Gastroesophageal sphincter (tissue), 4 donors: Measurements from ENCODE around the gene HNF1B. TPM values are rescaled to one million over a fixed set of nuclear protein-coding genes. Genes with fewer than 3 reads are reported as not detected.

Experiments
- ATAC-seq: fragments of 150-250 bp; one replicate; pipeline ENCODE4 v1.9.1; 2016; ENCODE audit warnings: mild to moderate bottlenecking, moderate library complexity
- H3K27ac ChIP-seq, 4 donors: fragments of 200-600 bp; sonication (generic) in 3 of 4; 1 replicate in 3 of 4; 2 replicates in 1 of 4; pipeline ENCODE4 v1.5.1; 2016 to 2019
- H3K27me3 ChIP-seq: fragments of 200-600 bp; sonication (generic); one replicate; pipeline ENCODE4 v1.5.1; 2019
- H3K36me3 ChIP-seq, 2 donors: fragments of 200-600 bp; sonication (generic); one replicate each; pipeline ENCODE4 v1.5.1; 2019; ENCODE audit warnings: control low read depth in 1 of 2
- H3K4me1 ChIP-seq, 3 donors: fragments of 200-600 bp; sonication (generic); 1 replicate in 2 of 3; 2 replicates in 1 of 3; pipeline ENCODE4 v1.5.1; 2016 to 2019; ENCODE audit warnings: control low read depth in 2 of 3
- H3K4me3 ChIP-seq, 2 donors: fragments of 200-600 bp; sonication (generic); one replicate each; pipeline ENCODE4 v1.5.1; 2019; ENCODE audit warnings: mild to moderate bottlenecking in 1 of 2, moderate library complexity in 1 of 2
- H3K9me3 ChIP-seq, 3 donors: fragments of 200-600 bp; sonication (generic); one replicate each; pipeline ENCODE4 v1.5.1; 2017 to 2019; ENCODE audit warnings: control low read depth in 2 of 3
- EP300 ChIP-seq: sonication (generic); formaldehyde crosslinking; IDR thresholded peaks from one replicate; pipeline ENCODE4 v1.6.1; 2017; ENCODE audit warnings: antibody characterized with exemption, mild to moderate bottlenecking
- POLR2A ChIP-seq, 2 donors: fragments of 450-650 bp; IDR thresholded peaks; one replicate each; pipeline ENCODE4 v1.6.1; 2017; ENCODE audit warnings: antibody characterized with exemption in 2 of 2, mild to moderate bottlenecking in 2 of 2, moderate library complexity in 1 of 2
- POLR2AphosphoS5 ChIP-seq: sonication (generic); formaldehyde crosslinking; IDR thresholded peaks from one replicate; pipeline ENCODE4 v1.6.1; 2017; ENCODE audit warnings: antibody characterized with exemption
- WGBS, 2 donors: methylation state at CpG; one replicate each; pipeline ENCODE4 v1.1.5; 2018; ENCODE audit warnings: low coverage in 1 of 2; 5-methylcytosine and 5-hydroxymethylcytosine counted together
- total RNA-seq, 4 donors: library from RNA; depleted of rRNA; stranded (reverse); fragments of >200 nt; gene quantifications; one replicate each; pipeline ENCODE4 v1.1.0, GENCODE V29; 2016
- TF ChIP-seq, protein P1 (sequence below), 4 experiments: fragments of 200-600 bp in 2 of 4; fragments of 450-650 bp in 2 of 4; sonication (generic) in 1 of 4; IDR thresholded peaks; one replicate each; pipeline ENCODE4 v1.5.1; 2017 to 2019; ENCODE audit warnings: antibody characterized with exemption in 4 of 4, mild to moderate bottlenecking in 2 of 4, moderate library complexity in 2 of 4

The HNF1B gene
- total RNA-seq, 4 donors from 2014 or later = not detected

DNA sequence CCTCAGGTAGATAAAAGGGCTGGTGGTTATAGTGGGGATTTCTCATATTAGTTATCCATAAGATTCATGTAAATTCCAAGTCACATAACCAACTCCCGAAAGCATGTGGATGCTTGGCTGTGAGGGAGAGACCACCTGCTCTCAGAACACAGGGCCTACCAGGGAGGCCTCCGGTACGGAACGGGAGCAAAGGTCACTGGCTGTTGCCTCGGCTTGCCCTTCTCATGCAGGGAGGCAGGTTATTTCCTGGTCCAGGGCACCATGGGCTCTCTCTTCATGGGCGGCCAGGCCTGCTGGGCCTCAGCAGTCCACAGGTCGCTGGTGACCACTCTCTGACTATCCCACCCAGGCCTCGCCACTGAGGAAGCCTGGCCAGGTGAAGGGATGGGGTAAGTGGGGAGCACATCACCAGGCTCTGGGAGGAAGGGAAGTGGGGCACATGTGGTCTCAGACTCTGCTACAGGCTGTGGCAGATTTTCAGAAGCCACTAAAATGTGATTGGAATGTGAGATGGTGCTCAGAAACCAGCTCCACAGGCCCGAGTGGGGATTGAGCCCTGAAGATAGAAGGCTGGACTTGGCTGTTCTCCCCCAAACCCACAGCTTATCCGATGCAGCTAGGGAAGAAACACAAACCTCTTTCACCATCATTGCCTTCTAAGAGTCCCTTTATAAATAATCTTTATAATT, 45.4 kb downstream of the HNF1B start:
- Histone ChIP-seq H3K4me3 (no peak overlapping the region), H3K27me3 (peaks cover 37% of the 10 kb centered on the region), H3K9me3 (peaks cover 0 to 11% (median 0%) of the 10 kb centered on the region in 3 donors), H3K4me1 (no peaks in the 10 kb centered on the region), H3K36me3 (no peaks in the 10 kb centered on the region), H3K27ac (no peak overlapping the region)
- TF ChIP-seq EP300 (no peak), POLR2A (IDR thresholded peaks at IDR 0.05) (no peak), POLR2AphosphoS5 (no peak)
- TF ChIP-seq, protein P1, sequence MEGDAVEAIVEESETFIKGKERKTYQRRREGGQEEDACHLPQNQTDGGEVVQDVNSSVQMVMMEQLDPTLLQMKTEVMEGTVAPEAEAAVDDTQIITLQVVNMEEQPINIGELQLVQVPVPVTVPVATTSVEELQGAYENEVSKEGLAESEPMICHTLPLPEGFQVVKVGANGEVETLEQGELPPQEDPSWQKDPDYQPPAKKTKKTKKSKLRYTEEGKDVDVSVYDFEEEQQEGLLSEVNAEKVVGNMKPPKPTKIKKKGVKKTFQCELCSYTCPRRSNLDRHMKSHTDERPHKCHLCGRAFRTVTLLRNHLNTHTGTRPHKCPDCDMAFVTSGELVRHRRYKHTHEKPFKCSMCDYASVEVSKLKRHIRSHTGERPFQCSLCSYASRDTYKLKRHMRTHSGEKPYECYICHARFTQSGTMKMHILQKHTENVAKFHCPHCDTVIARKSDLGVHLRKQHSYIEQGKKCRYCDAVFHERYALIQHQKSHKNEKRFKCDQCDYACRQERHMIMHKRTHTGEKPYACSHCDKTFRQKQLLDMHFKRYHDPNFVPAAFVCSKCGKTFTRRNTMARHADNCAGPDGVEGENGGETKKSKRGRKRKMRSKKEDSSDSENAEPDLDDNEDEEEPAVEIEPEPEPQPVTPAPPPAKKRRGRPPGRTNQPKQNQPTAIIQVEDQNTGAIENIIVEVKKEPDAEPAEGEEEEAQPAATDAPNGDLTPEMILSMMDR (IDR thresholded peaks at IDR 0.05) = no peak
- WGBS, 2 donors = 70 to 85% methylated on average over 2 to 5 of the region's 10 CpGs
- ATAC-seq = no peak

DNA sequence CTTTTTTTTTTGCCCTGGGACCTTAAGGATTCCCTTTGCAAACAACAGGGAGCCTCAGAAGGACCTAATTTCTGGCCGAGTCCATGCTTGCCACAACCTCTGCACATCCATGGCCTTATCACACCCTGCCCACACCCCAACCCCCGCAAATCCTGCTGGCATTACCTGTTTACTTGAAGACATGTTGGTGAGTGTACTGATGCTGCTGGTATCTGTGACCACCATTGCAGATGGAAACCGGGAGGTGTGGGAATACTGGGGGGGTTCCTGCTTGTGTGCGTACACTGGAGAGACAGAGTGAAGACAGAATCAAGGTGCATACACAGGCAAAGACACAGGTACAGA, 46.0 kb downstream of the HNF1B start:
- H3K36me3 ChIP-seq = no peaks in the 10 kb centered on the region
- ATAC-seq = no peak
- H3K27ac ChIP-seq = no peak overlapping the region
- H3K27me3 ChIP-seq = peaks cover 37% of the 10 kb centered on the region
- WGBS, 2 donors = 40 to 70% methylated on average over 1 to 2 of the region's 4 CpGs
- peaks cover 0 to 11% (median 0%) of the 10 kb centered on the region in 3 donors for H3K9me3 ChIP-seq
- H3K4me3 ChIP-seq = no peak overlapping the region
- H3K4me1 ChIP-seq = no peaks in the 10 kb centered on the region
- TF ChIP-seq POLR2AphosphoS5 = no peak
- TF ChIP-seq, protein P1 (IDR thresholded peaks at IDR 0.05) = no peak

DNA sequence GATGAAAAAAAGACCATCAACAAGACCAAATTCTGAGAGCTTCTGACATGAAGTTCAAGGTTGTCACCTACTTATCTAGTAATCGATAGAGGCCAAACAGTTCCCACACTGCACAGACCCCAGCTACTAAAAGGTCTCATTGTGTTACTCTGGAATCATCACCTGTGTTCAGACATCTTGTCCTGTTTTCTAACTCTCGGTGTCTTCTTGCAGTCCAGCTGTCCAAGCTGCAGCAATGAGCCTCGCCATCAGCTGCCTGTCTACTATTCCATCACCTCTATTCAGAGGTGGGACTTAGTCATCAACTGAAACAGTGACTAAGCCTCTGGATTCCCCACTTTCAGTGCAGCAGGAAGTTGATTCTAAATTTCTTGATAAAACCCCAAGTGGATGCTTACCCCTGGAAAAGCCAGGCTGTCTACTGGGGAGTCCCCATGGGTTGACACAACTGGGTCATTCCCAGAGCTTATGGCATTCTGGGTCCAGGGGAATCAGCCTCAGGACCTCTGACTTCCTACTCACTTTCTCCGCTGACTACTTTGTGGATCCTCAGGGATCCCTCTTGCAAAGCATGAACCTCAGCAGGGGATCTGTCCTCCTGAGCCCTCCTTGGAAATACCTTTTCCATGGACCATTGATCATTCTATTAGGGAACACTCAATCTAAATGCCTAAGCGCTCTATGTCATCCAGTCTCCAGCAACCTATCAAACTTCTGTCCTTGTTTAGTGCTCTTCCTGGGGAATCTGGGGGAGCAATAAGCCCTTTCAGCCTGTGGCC, 46.5 kb downstream of the HNF1B start:
- Histone ChIP-seq H3K27me3 (peaks cover 37% of the 10 kb centered on the region), H3K27ac (no peak overlapping the region), H3K36me3 (no peaks in the 10 kb centered on the region), H3K4me1 (no peaks in the 10 kb centered on the region), H3K4me3 (no peak overlapping the region), H3K9me3 (peaks cover 0 to 11% (median 0%) of the 10 kb centered on the region in 3 donors)
- WGBS, 2 donors = 71% methylated on average over 1 to 4 of the region's 5 CpGs
- TF ChIP-seq, protein P1 (IDR thresholded peaks at IDR 0.05) = no peak
- TF ChIP-seq EP300 = no peak
- no peak for TF ChIP-seq POLR2A (IDR thresholded peaks at IDR 0.05)
- TF ChIP-seq POLR2AphosphoS5 = no peak
- no peak for ATAC-seq

DNA sequence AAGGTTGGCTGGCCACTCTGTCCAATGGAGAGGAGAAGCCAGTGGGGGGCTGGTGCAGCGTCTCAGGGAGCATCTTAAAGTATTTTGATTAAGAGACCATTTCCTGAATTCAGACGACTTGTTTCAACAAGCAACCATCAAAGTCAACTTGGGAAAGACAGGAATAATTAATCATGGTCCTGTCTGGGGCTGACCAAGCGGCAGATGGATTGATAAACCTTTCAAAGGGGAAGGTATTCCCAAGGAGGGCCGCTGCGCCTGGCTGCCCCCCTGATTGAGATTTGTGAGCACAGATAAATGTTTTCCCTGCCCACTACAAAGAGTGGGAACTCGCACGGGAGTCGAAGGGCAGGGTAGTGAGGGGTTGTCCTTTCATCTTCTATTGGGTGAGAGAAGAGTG, 47.5 kb downstream of the HNF1B start:
- ATAC-seq = no peak
- H3K9me3 ChIP-seq = peaks cover 0 to 11% (median 0%) of the 10 kb centered on the region in 3 donors
- TF ChIP-seq EP300 (no peak), POLR2A (IDR thresholded peaks at IDR 0.05) (no peak)
- TF ChIP-seq, protein P1 (IDR thresholded peaks at IDR 0.05) = no peak
- H3K27ac ChIP-seq = no peak overlapping the region
- no peaks in the 10 kb centered on the region for H3K4me1 ChIP-seq
- WGBS, 2 donors = 7 to 43% methylated on average over 3 to 5 of the region's 8 CpGs
- no peaks in the 10 kb centered on the region for H3K36me3 ChIP-seq
- H3K4me3 ChIP-seq = no peak overlapping the region
- peaks cover 37% of the 10 kb centered on the region for H3K27me3 ChIP-seq

DNA sequence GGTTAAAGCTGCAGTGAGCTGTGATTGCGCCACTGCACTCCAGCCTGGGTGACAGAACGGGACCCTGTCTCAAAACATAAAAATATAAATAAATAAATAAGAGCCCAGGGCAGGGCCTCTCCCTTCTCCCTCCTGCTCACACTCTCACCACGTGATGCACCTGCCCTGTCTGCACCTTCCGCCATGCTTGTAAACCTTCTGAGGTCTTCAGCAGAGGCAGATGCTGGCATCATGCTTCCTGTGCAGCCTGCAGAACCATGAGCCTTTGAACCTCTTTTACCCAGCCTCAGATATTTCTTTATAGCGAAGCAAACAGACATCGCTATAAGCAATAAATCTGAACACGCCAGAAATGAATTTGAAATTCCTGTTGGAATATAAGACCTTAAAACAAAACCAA, 48.5 kb downstream of the HNF1B start:
- Histone ChIP-seq H3K4me3 (no peak overlapping the region), H3K36me3 (no peaks in the 10 kb centered on the region), H3K27ac (no peak overlapping the region), H3K9me3 (peaks cover 0 to 11% (median 0%) of the 10 kb centered on the region in 3 donors), H3K27me3 (peaks cover 37% of the 10 kb centered on the region), H3K4me1 (no peaks in the 10 kb centered on the region)
- ATAC-seq = no peak
- TF ChIP-seq POLR2AphosphoS5 (no peak), POLR2A (IDR thresholded peaks at IDR 0.05) (no peak), EP300 (no peak)
- TF ChIP-seq, protein P1 (IDR thresholded peaks at IDR 0.05) = no peak
- 82 to 85% methylated on average over 6 to 7 of the region's 7 CpGs for WGBS, 2 donors
